Kidney glomerular epithelial cell (primary cell): Measurements from ENCODE around the gene RHO.
A peak's percentile ranks its signal among the peaks of the same experiment; 100 is the strongest.
"Not testable (repeated sequence)": the region's sequence is repeated elsewhere in the genome, so short reads cannot be mapped to it uniquely, and the experiment has no call there.

Experiments used
- DNase-seq: peaks from one replicate; lab custom pipeline; 2025; lab: John Stamatoyannopoulos, UW

RHO gene

GRCh38 chr3:129499604-129500333, 28.7 kb upstream of the RHO start:
- not testable (repeated sequence) for DNase-seq

- DNase-seq: no peak
Observed at GRCh38 chr3:129500334-129500658, 28.1 kb upstream of the RHO start.

- DNase-seq: no peak
Observed at GRCh38 chr3:129501630-129502029, 26.8 kb upstream of the RHO start.

DNA sequence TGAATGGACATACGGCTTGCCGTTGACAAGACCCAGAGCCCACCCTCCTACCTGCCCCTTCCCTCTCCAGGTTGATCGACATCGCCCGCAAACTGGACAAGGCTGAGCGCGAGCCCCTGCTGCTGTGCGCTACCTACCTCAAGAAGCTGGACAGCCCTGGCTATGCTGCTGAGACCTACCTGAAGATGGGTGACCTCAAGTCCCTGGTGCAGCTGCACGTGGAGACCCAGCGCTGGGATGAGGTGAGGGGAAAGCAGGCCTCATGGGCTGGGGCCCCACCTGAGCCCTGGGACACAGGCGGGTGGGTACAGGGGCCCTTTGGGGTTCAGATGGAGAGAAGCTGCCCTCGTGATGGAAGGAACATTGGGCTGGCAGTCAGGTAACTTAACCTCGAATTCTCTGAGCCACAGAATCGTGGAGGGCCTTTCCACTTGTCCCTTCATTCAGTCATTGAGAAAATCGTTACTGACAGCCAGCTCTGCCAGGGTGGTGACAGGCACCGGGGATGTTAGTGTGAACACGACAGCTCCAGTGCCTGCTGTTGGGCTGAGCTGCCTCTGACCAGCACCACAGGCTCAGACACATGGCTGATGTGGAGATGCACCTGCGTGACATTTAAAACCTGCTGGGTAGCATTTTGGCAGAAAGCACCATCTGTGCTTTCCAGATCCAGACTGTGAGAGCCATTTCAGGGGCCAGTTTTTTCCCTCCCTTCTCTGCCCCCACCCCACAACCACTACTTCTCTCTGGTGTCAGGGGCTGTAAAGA, 25.6 kb upstream of the RHO start:
- DNase-seq: no peak

DNA sequence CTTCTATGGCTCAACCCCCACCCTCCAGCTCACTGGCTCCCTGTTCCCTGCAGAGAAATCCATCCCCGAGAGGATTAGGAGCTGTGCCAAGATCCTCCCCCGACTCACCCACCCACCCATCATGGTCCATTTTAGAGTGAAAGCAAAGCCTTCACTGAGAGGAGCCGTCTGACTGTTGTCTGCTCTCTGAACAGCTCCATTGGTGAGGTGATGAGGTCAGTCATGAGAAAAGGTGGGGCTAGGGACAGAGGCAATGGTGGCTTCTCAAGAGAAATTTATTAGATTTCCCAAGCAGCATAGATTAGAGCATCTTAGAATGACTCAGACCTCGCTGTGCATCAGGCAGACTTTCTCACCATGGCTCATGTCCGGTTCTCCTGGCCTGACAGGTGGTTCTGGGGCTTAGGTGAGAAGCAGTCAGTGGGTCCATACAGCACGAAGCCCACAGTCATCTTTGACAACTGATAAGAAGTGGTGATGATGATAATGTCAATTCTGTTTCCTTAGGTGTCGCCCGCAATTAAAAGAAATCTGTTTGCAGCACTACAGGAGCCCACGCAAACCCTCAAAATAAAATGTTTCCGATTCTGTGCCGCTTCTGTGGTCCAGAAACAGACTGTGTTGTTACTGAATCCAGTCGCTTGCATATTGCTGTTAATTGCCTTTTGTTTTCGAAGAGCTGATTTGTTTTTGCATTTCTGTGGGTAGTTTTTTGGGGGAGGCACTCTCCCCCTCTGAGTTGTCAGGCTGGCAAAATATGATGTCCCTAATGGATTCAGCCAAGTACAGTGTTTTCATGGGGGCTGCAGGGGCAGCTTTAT, 24.8 kb upstream of the RHO start:
- no peak for DNase-seq

DNA sequence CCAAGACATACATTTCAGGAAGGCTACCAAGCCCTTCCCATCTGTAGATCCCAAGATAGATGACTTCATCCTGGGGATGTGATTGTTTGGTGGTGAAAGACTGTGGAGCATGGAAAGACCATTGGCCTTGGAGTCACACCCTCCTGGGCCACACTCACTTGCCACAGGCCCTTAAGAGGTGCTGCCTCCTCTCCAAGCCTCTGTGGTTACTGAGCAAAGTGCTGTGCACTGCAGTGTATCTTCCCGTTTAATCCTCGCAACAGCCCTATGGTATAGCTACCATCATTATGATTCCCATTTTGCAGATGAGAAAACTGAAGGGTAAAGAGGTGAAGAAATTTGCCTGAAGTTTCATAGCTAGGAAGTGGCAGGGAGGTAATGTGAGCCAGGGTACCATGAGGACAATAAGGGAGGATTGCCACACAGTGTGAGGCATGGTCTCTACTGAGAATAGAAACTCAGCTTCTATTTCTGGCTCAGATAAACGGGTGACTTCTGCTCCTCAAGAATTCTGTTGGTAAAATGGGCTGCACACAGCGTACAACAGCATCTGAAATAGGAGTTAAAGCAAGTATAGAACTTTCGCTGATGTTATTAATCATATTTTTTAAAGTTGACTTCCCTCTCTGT, 23.9 kb upstream of the RHO start:
- no peak for DNase-seq

DNA sequence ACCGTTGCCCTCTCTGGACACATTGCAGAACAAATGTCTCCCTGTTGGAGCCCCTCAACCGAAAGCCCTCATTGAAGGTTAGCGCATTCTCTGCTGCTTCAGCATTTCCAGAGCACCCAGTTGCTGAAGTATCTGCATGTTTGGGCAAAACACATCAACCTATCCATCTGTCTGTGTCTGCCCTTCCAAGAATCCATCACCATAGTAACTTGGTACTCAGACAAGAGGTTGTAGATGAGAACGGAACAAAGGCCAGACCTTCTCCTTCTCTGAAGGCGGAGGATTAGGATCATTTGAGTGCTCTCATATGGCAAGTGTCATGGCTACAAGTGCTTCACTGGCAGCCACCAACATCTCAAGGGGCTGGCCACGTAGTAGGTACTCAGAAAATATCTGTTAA, 23.1 kb upstream of the RHO start:
- no peak for DNase-seq

GRCh38 chr3:129506231-129506742, 22.2 kb upstream of the RHO start:
- DNase-seq: peak; percentile 8

GRCh38 chr3:129507181-129507831, 21.1 kb upstream of the RHO start:
- DNase-seq: no peak

- no peak for DNase-seq
Observed at GRCh38 chr3:129512595-129512994, 15.8 kb upstream of the RHO start.

GRCh38 chr3:129513705-129514104, 14.7 kb upstream of the RHO start:
- no peak for DNase-seq

DNA sequence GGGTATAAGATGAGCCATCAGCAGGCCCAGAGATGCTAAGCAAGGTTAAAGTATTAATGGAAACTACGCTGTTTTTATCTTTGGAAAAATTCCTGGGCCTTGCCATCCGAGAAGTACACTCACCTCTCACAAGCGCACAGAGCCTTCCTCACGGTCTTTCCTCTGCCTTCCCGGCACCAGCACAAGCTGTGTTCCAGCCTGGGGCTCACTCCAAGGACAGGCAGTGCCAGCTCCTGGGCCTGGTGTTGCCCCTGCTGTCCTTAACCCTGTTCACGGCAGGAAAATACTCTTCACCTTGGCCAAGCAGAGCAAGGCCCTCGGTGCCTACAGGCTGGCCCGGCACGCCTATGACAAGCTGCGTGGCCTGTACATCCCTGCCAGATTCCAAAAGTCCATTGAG, 14.3 kb upstream of the RHO start:
- DNase-seq: no peak

GRCh38 chr3:129514563-129514962, 13.9 kb upstream of the RHO start:
- no peak for DNase-seq

GRCh38 chr3:129515108-129515820, 13.2 kb upstream of the RHO start:
- DNase-seq: not testable (repeated sequence)

DNA sequence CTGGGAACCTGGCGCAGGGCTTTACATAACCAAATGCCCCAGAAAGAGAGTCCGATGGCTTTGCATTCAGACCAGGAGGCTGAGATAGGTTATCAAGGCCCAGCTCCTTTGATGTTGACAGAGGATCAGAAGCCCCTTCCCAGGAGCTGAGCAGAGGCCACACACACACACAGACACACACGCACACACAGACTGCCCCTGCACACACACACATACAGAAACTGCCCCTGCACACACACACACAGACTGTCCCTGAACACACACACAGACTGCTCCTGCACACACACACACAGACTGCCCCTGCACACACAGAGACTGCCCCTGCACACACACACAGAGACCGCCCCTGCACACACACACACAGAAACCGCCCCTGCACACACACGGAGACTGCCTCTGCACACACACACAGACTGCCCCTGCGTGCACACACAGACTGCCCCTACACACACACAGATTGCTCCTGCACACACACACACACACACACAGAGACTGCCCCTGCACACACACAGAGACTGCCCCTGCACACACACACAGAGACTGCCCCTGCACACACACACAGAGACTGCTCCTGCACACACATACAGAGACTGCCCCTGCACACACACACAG, 12.5 kb upstream of the RHO start:
- DNase-seq: not testable (repeated sequence)

DNA sequence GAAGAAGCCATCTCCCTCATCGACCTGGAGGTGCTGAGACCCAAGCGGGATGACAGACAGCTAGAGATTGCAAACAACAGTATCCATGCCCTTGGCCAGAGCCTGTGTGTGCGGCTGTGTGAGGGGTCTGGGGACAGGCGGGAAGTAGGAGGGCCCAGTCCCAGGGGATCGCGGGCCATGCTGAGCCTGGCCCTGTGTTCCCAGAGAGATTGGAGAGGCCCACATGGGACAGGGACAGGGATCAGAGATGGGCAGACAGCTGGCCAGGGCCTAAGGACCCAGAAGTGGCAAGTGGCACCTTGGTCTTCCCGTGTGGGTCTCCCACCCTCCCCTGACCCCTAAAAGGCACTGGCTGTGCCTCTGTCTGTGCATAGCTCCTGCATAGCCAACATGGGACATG, 10.9 kb upstream of the RHO start:
- no peak for DNase-seq

GRCh38 chr3:129518038-129518561, 10.3 kb upstream of the RHO start:
- DNase-seq: no peak

GRCh38 chr3:129518581-129518980, 9.9 kb upstream of the RHO start:
- no peak for DNase-seq

DNA sequence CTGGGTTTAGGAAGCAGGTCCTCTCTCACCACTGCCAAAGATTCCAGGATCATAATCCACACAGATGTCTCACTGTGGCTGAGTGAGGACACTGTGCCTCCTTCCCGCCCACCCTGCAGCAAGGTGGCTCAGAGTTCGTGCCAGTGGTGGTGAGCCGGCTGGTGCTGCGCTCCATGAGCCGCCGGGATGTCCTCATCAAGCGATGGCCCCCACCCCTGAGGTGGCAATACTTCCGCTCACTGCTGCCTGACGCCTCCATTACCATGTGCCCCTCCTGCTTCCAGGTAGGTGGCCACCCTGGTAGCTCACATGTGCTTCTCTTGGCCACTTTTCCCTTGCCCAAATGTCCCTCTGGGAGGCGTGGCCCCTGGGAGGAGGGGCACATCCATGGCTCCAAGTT, 9.0 kb upstream of the RHO start:
- no peak for DNase-seq
